Activated CD4-positive, alpha-beta T cell treated with anti-CD3 and anti-CD28 coated beads for 1 hour (primary cell): ENCODE measurements around the gene GALNT9.
"Not testable (repeated sequence)": the region's sequence is repeated elsewhere in the genome, so short reads cannot be mapped to it uniquely, and the experiment has no call there.

Experiments used
- DNase-seq: peaks from one replicate; pipeline ENCODE4 v3.0.0-alpha.2; 2020

Gene GALNT9

GRCh38 chr12:132263451-132264049, 65.8 kb downstream of the GALNT9 start:
- no peak for DNase-seq

GRCh38 chr12:132263061-132263360, 66.4 kb downstream of the GALNT9 start:
- DNase-seq, result no peak

- no peak for DNase-seq
These were observed 66.9 kb downstream of the GALNT9 start for GRCh38 chr12:132262256-132263060.

- DNase-seq, result no peak
These were observed 67.9 kb downstream of the GALNT9 start for GRCh38 chr12:132261328-132262138.

GRCh38 chr12:132260721-132261120, 68.7 kb downstream of the GALNT9 start:
- DNase-seq, result no peak

- no peak for DNase-seq
These were observed 69.3 kb downstream of the GALNT9 start for GRCh38 chr12:132259872-132260695.

GRCh38 chr12:132259364-132259871, 70.0 kb downstream of the GALNT9 start:
- DNase-seq, result no peak

- no peak for DNase-seq
These were observed 70.8 kb downstream of the GALNT9 start for GRCh38 chr12:132258543-132258942.

GRCh38 chr12:132257955-132258490, 71.4 kb downstream of the GALNT9 start:
- DNase-seq, result no peak

- no peak for DNase-seq
These were observed 72.0 kb downstream of the GALNT9 start for GRCh38 chr12:132257206-132257954.

GRCh38 chr12:132256646-132257045, 72.7 kb downstream of the GALNT9 start:
- DNase-seq, result no peak

- no peak for DNase-seq
These were observed 73.7 kb downstream of the GALNT9 start for GRCh38 chr12:132255642-132256041.

GRCh38 chr12:132253698-132254480, 75.5 kb downstream of the GALNT9 start:
- DNase-seq, result no peak

- not testable (repeated sequence) for DNase-seq
These were observed 76.4 kb downstream of the GALNT9 start for GRCh38 chr12:132252981-132253380.

GRCh38 chr12:132251741-132252490, 77.5 kb downstream of the GALNT9 start:
- no peak for DNase-seq

- DNase-seq, result no peak
These were observed 78.1 kb downstream of the GALNT9 start for GRCh38 chr12:132251310-132251709.

GRCh38 chr12:132250707-132251106, 78.7 kb downstream of the GALNT9 start:
- DNase-seq, result no peak

GRCh38 chr12:132249689-132250478, 79.5 kb downstream of the GALNT9 start:
- no peak for DNase-seq
